ENCODE data around the gene SGPL1.

The SGPL1 gene

GRCh38 chr10:70905071-70906021 is 89.6 kb downstream of the SGPL1 start:
- H3K27ac Mint-ChIP-seq: no peak overlapping the region
- no peaks in the 10 kb centered on the region for H3K9me3 Mint-ChIP-seq (ENCODE audit: low read depth)
- no peak overlapping the region for H3K4me3 Mint-ChIP-seq
- H3K27me3 Mint-ChIP-seq: no peaks in the 10 kb centered on the region
- H3K4me1 Mint-ChIP-seq (ENCODE audit: low read depth): no peaks in the 10 kb centered on the region
- no peaks in the 10 kb centered on the region for H3K36me3 Mint-ChIP-seq

GRCh38 chr10:70906031-70906783 is 90.5 kb downstream of the SGPL1 start:
- Mint-ChIP-seq H3K4me1 (ENCODE audit: low read depth) (no peaks in the 10 kb centered on the region), H3K4me3 (no peak overlapping the region), H3K9me3 (ENCODE audit: low read depth) (no peaks in the 10 kb centered on the region), H3K27me3 (no peaks in the 10 kb centered on the region), H3K27ac (no peak overlapping the region), H3K36me3 (no peaks in the 10 kb centered on the region)

- no peak overlapping the region for H3K27ac Mint-ChIP-seq
- H3K4me3 Mint-ChIP-seq: no peak overlapping the region
These were observed 91.3 kb downstream of the SGPL1 start for GRCh38 chr10:70906953-70907636.

GRCh38 chr10:70907637-70908405 is 92.1 kb downstream of the SGPL1 start:
- H3K27ac Mint-ChIP-seq: no peak overlapping the region
- H3K36me3 Mint-ChIP-seq: no peaks in the 10 kb centered on the region
- H3K9me3 Mint-ChIP-seq (ENCODE audit: low read depth): no peaks in the 10 kb centered on the region
- H3K4me3 Mint-ChIP-seq: no peak overlapping the region
- no peaks in the 10 kb centered on the region for H3K27me3 Mint-ChIP-seq
- H3K4me1 Mint-ChIP-seq (ENCODE audit: low read depth): no peaks in the 10 kb centered on the region

More at GRCh38 chr10:70906953-70907636, 91.3 kb downstream of the SGPL1 start:
- Mint-ChIP-seq H3K9me3 (ENCODE audit: low read depth) (no peaks in the 10 kb centered on the region), H3K4me1 (ENCODE audit: low read depth) (no peaks in the 10 kb centered on the region), H3K27me3 (no peaks in the 10 kb centered on the region), H3K36me3 (no peaks in the 10 kb centered on the region)

- Mint-ChIP-seq H3K27ac (no peak overlapping the region), H3K4me1 (ENCODE audit: low read depth) (no peaks in the 10 kb centered on the region), H3K4me3 (no peak overlapping the region), H3K27me3 (no peaks in the 10 kb centered on the region), H3K36me3 (no peaks in the 10 kb centered on the region), H3K9me3 (ENCODE audit: low read depth) (no peaks in the 10 kb centered on the region)
These were observed 92.9 kb downstream of the SGPL1 start for GRCh38 chr10:70908406-70909296.

GRCh38 chr10:70909326-70909935 is 93.7 kb downstream of the SGPL1 start:
- no peaks in the 10 kb centered on the region for H3K9me3 Mint-ChIP-seq (ENCODE audit: low read depth)
- H3K4me3 Mint-ChIP-seq: no peak overlapping the region
- H3K27ac Mint-ChIP-seq: no peak overlapping the region
- H3K27me3 Mint-ChIP-seq: no peaks in the 10 kb centered on the region
- no peaks in the 10 kb centered on the region for H3K4me1 Mint-ChIP-seq (ENCODE audit: low read depth)
- no peaks in the 10 kb centered on the region for H3K36me3 Mint-ChIP-seq

GRCh38 chr10:70910486-70911341 is 95.0 kb downstream of the SGPL1 start:
- H3K4me3 Mint-ChIP-seq: no peak overlapping the region
- H3K27ac Mint-ChIP-seq: no peak overlapping the region
- no peaks in the 10 kb centered on the region for H3K4me1 Mint-ChIP-seq (ENCODE audit: low read depth)

GRCh38 chr10:70911386-70911785 is 95.6 kb downstream of the SGPL1 start:
- peaks cover 2% of the 10 kb centered on the region for H3K27me3 Mint-ChIP-seq

More at GRCh38 chr10:70910486-70911341, 95.0 kb downstream of the SGPL1 start:
- Mint-ChIP-seq H3K27me3 (peaks cover 2% of the 10 kb centered on the region), H3K9me3 (ENCODE audit: low read depth) (no peaks in the 10 kb centered on the region), H3K36me3 (no peaks in the 10 kb centered on the region)

GRCh38 chr10:70912556-70912955 is 96.8 kb downstream of the SGPL1 start:
- Mint-ChIP-seq H3K4me3 (no peak overlapping the region), H3K27me3 (peaks cover 2% of the 10 kb centered on the region), H3K4me1 (ENCODE audit: low read depth) (no peaks in the 10 kb centered on the region), H3K27ac (no peak overlapping the region), H3K9me3 (ENCODE audit: low read depth) (no peaks in the 10 kb centered on the region), H3K36me3 (no peaks in the 10 kb centered on the region)

More at GRCh38 chr10:70911386-70911785, 95.6 kb downstream of the SGPL1 start:
- Mint-ChIP-seq H3K36me3 (no peaks in the 10 kb centered on the region), H3K4me1 (ENCODE audit: low read depth) (no peaks in the 10 kb centered on the region), H3K9me3 (ENCODE audit: low read depth) (no peaks in the 10 kb centered on the region), H3K27ac (no peak overlapping the region), H3K4me3 (no peak overlapping the region)

GRCh38 chr10:70913191-70913892 is 97.6 kb downstream of the SGPL1 start:
- no peaks in the 10 kb centered on the region for H3K4me1 Mint-ChIP-seq (ENCODE audit: low read depth)
- H3K36me3 Mint-ChIP-seq: no peaks in the 10 kb centered on the region
- H3K4me3 Mint-ChIP-seq: no peak overlapping the region
- H3K27me3 Mint-ChIP-seq: peaks cover 2% of the 10 kb centered on the region
- no peaks in the 10 kb centered on the region for H3K9me3 Mint-ChIP-seq (ENCODE audit: low read depth)
- no peak overlapping the region for H3K27ac Mint-ChIP-seq

GRCh38 chr10:70913893-70914240 is 98.1 kb downstream of the SGPL1 start:
- no peak overlapping the region for H3K4me3 Mint-ChIP-seq
- H3K4me1 Mint-ChIP-seq (ENCODE audit: low read depth): no peaks in the 10 kb centered on the region
- no peak overlapping the region for H3K27ac Mint-ChIP-seq
- H3K36me3 Mint-ChIP-seq: no peaks in the 10 kb centered on the region
- no peaks in the 10 kb centered on the region for H3K9me3 Mint-ChIP-seq (ENCODE audit: low read depth)
- H3K27me3 Mint-ChIP-seq: peaks cover 2% of the 10 kb centered on the region

- no peak overlapping the region for H3K4me3 Mint-ChIP-seq
- H3K9me3 Mint-ChIP-seq (ENCODE audit: low read depth): no peaks in the 10 kb centered on the region
- H3K27ac Mint-ChIP-seq: no peak overlapping the region
- H3K36me3 Mint-ChIP-seq: no peaks in the 10 kb centered on the region
- no peaks in the 10 kb centered on the region for H3K4me1 Mint-ChIP-seq (ENCODE audit: low read depth)
- H3K27me3 Mint-ChIP-seq: peaks cover 2% of the 10 kb centered on the region
These were observed 98.6 kb downstream of the SGPL1 start for GRCh38 chr10:70914316-70914864.

All from activated naive CD8-positive, alpha-beta T cell (primary cell).